Coronary artery (tissue), 2 donors: ENCODE data around the gene BUD31.

Experiments used
- DNase-seq: peaks from one replicate; pipeline ENCODE4 v3.0.0-alpha.2; 2017; ENCODE audit warnings: low spot score
- H3K27ac ChIP-seq, 2 donors: fragments of 200-600 bp; sonication (generic); one replicate each; pipeline ENCODE4 v1.5.1; 2016 to 2019
- H3K4me3 ChIP-seq: fragments of 200-600 bp; sonication (generic); 2 replicates; pipeline ENCODE4 v1.5.1; 2016; ENCODE audit warnings: mild to moderate bottlenecking, moderate library complexity
- TF ChIP-seq, protein P1 (sequence below): fragments of 200-600 bp; sonication (generic); IDR thresholded peaks from one replicate; pipeline ENCODE4 v1.5.1; 2019; ENCODE audit warnings: antibody characterized with exemption

BUD31 gene

DNA sequence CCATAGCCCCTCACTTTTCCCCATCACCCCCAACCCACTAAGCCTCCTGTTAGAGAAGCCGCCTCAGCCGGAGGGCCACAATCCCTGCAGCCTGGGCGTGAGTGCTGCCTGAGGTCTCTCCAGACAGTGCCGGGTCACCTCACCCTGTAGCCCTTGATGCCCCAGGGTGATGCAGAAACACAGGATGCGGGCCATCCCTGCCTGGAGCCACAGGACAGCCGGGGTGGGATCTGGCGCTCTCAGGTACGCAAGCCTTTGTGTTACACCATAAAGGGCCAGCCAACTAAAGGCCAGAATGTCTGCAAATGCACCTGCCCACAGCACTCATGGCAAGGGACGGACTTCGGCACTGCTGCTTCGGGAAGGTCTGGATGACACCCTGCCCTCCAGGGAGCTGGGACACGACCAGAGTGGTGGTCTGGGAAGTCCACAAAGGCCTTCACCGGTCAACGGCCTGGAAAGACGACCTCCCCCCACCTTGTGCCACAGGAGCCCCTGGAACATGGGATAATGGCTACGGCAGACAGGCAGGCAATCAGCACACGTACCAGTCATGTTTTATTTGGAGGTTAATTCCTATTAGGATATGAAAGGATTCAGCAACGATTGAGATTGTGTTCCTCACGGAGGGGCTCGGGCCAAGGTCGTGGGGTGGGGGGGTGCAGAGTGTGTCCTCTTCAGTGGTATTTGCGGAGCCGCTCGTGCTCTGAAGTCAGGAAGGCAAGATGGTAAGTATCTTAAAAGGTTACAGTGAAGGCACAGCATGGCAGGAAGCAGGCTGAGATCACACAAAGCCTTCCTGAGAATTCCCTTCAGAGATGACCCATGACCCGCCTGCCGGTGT is 49.1 kb downstream of the BUD31 start:
- no peak overlapping the region for H3K4me3 ChIP-seq
- DNase-seq: no peak
- TF ChIP-seq, protein P1, sequence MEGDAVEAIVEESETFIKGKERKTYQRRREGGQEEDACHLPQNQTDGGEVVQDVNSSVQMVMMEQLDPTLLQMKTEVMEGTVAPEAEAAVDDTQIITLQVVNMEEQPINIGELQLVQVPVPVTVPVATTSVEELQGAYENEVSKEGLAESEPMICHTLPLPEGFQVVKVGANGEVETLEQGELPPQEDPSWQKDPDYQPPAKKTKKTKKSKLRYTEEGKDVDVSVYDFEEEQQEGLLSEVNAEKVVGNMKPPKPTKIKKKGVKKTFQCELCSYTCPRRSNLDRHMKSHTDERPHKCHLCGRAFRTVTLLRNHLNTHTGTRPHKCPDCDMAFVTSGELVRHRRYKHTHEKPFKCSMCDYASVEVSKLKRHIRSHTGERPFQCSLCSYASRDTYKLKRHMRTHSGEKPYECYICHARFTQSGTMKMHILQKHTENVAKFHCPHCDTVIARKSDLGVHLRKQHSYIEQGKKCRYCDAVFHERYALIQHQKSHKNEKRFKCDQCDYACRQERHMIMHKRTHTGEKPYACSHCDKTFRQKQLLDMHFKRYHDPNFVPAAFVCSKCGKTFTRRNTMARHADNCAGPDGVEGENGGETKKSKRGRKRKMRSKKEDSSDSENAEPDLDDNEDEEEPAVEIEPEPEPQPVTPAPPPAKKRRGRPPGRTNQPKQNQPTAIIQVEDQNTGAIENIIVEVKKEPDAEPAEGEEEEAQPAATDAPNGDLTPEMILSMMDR: no peak
- H3K27ac ChIP-seq: no peak overlapping the region

DNA sequence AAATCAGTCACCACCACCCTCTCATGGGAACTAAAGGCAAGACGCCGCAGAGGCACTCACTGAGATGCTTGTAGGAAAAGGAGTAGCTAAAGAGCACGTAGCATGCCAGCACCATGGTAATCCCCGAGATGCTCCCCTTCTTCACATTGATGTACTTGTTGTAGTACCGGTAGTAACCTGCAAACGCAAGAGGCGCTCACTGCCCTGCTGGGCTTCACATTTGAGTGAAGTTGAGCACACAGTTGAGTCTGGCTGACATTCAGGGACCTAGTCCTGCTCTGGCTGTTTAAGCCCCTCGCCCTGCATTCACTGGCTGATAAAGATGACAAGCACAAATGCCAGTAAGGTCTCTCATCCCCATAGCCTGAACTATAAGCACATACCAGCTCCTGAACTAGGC is 50.3 kb downstream of the BUD31 start:
- TF ChIP-seq, protein P1: no peak
- no peak for DNase-seq
- Histone ChIP-seq H3K27ac (no peak overlapping the region), H3K4me3 (no peak overlapping the region)

DNA sequence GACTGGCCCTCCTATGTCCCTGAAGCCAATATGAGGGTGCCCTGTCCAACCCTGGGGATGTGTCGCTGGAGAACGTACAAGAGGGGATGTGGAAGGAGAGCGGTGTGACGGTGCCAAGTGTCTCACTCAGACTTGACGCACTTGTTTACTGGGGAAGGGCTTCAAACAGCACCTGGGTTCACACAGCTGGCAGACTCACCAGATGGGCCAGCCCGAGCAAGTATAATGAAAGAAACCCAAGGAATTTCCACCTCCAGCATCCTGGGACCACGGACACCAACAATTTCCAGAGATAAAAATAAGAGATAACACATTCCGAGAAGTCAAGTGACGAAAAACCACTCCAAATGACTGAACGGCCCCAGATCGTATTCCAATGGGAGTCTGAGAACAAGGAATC is 51.9 kb downstream of the BUD31 start:
- H3K4me3 ChIP-seq: no peak overlapping the region
- DNase-seq: no peak
- TF ChIP-seq, protein P1: no peak
- H3K27ac ChIP-seq: no peak overlapping the region

DNA sequence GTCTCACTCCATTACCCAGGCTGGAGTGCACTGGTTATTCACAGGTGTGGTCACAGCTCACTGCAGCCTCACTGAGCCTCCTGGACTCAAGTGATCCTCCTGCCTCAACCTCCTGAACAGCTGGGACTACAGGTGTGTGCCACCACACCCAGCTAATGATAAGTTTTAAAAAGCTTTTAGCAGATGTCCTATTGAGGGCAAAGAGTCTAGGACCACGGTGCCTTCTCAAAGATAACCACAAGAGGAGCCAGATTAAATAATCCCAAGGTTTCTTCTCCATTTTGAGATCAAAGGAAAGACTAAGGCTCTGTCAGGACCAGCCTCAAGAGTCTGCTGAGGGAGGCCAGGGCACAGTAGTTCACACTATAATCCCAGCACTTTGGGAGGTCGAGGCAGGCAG is 52.5 kb downstream of the BUD31 start:
- Histone ChIP-seq H3K27ac (no peak overlapping the region), H3K4me3 (no peak overlapping the region)
- DNase-seq: no peak
- TF ChIP-seq, protein P1: no peak

DNA sequence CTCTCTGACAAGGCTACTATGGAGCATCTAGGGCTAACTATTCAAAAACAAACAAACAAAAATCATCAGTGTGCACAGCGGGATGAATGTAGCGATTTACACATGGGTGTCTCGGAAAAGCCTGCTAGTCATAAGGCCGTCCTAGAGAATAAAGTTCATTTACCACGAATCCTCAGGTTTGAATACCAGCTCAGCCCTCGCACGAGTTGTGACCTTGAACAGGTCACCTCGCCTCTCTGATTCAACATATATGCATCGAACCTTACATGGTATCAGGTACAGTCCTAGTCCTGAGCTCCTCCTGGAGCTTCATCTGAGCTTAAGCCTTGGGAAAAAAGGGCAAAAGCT is 56.6 kb downstream of the BUD31 start:
- H3K27ac ChIP-seq: peak overlapping the region; percentile 79 to 84
- TF ChIP-seq, protein P1: no peak
- no peak for DNase-seq
- peak overlapping the region; percentile 83 for H3K4me3 ChIP-seq

DNA sequence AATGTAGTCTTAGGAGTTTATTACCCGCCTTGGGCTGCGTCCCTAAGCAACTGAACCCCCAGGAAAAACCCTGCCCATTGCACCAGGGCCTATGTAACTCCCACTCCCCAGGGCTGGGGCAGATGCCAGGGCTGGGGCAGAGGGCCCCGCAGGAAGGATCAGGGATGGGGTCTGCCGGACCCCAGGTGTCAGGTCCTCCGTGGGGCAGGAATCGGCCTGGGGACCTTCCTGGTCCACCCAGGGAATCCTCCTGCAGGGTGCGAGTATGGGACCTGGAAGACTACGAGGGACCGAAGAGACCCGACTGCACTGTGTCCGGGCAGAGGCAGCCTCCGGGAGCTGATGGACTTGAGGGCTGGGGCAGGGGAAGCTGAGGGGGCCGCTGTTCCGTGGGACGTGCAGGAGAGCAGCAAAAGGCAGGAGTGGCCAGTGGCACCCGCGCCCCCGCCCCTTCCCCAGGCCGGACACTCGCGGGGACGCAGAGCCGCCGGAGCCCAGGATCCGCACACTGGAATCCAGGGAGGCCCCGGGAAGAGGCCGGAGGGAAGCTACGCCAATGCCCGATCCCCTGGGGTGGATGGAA is 59.7 kb downstream of the BUD31 start:
- DNase-seq: no peak
- no peak overlapping the region for H3K4me3 ChIP-seq
- TF ChIP-seq, protein P1: no peak
- no peak overlapping the region for H3K27ac ChIP-seq
